Activated CD8-positive, alpha-beta memory T cell treated with anti-CD3 and anti-CD28 coated beads, Interleukin-2, amount 10 ng/mL, durations not matched to agents 7 days and 5 days (primary cell): ENCODE data around the gene SLC19A2. TPM values are rescaled to one million over a fixed set of nuclear protein-coding genes. Genes with fewer than 3 reads are reported as not detected.
"Not testable (repeated sequence)": the region's sequence is repeated elsewhere in the genome, so short reads cannot be mapped to it uniquely, and the experiment has no call there.

ENCODE experiments used
- ATAC-seq: fragments of 150-1000 bp; cut with Tn5 transposase; one replicate; pipeline ENCODE4 v1.10.0; 2021; ENCODE audit warnings: moderate library complexity
- CTCF ChIA-PET: fragments of 350-600 bp; sonication (Branson Sonifier 250); formaldehyde crosslinking; loops from one replicate; lab custom pipeline; 2021; ENCODE audit warnings: antibody characterized with exemption; lab: Charles Lee
- DNase-seq: peaks from one replicate; pipeline ENCODE4 v3.0.0-alpha.2; 2020
- H3K27ac Mint-ChIP-seq: one replicate; pipeline ENCODE4 v1.8.0; 2021; ENCODE audit warnings: mild to moderate bottlenecking, mixed read lengths
- H3K27me3 Mint-ChIP-seq: one replicate; pipeline ENCODE4 v1.8.0; 2021; ENCODE audit warnings: mixed read lengths
- H3K36me3 Mint-ChIP-seq: one replicate; pipeline ENCODE4 v1.8.0; 2021; ENCODE audit warnings: mild to moderate bottlenecking, mixed read lengths
- H3K4me1 Mint-ChIP-seq: one replicate; pipeline ENCODE4 v1.8.0; 2021; ENCODE audit warnings: mixed read lengths
- H3K4me3 Mint-ChIP-seq: one replicate; pipeline ENCODE4 v1.8.0; 2021; ENCODE audit warnings: mild to moderate bottlenecking, moderate library complexity, mixed read lengths
- H3K9me3 Mint-ChIP-seq: one replicate; pipeline ENCODE4 v1.8.0; 2022; ENCODE audit warnings: low read depth, mixed read lengths
- total RNA-seq, 2 experiments: library from RNA; stranded (reverse); gene quantifications; one replicate each; pipeline ENCODE4 v1.2.3, GENCODE V29; 2021

SLC19A2 gene
- 1 to 10 TPM; 5.0 to 7.8 TPM for total RNA-seq

DNA sequence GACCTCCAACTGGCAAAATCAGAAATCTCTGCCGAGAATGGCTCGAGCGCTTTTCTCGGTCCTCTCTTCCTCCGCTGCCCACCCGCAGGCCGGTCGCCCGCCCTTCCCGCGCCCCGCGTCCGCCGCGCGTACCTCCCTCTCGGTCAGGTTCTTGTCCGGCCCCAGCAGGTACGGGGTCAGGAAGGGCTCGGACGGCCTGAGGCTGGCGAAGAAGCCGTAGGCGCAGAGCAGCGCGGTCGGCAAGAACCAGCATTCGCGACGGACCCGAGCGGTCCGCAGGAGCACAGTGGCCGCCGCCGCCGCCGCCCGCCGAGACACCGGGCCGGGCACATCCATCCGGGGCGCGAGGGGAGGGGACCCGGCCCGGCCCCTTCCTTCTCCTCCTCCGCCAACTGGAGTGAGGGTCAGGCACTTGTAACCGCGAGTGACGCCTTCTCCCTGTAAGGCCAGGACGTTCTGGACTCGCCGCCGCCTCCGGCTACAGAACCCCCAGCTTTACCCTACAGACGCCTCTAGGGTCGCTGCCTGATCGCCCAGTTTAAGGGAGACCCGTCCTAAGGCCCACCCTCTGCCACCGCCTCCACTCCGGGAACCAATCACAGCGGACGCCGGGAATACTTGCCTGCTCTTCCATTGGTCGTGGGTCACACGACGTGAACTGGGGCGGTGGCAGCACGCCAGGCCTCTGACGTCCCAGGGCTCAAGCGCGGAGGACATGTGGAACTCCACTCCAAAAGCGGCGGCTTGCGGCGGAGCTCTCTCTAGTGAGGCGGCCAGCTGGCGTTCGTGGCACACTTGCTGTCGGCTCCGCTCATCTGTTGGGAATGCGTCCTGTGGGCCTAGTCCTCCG lies at the start of gene SLC19A2:
TSS of gene SLC19A2 (minus strand) at position 514 of the 850 bp plus-strand sequence. CDS start at position 336, 178 bp downstream.
- no peaks in the 10 kb centered on the region for H3K9me3 Mint-ChIP-seq
- H3K36me3 Mint-ChIP-seq = peaks cover 4% of the 10 kb centered on the region
- ATAC-seq = peak; percentile 99
- peak; percentile 97 for DNase-seq
- peak within 1 kb of the TSS; percentile 79 for H3K27ac Mint-ChIP-seq
- no peaks in the 10 kb centered on the region for H3K27me3 Mint-ChIP-seq
- H3K4me3 Mint-ChIP-seq = peak within 1 kb of the TSS; percentile 85
- H3K4me1 Mint-ChIP-seq = peaks cover 45% of the 10 kb centered on the region
- CTCF ChIA-PET = interaction anchor here (1.1 to 1.6 kb wide), 2 partner anchors 60 to 882 kb away, joined by 3 read pairs; no protein-coding TSS in a partner anchor

DNA sequence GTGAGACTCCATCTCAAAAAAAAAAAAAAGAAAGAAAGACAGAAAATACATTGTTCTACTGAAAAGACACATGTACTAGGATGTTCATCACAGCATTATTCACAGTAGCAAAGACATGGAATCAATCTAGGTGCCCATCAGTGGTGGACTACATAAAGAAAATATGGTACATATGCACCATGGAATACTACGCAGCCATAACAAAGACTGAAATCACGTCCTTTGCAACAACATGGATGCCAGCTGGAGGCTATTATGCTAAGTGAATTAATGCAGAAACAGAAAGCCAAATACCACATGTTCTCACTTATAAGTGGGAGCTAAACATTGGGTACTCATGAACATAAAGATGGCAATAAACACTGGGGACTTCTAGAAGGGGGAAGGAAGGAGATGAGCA lies 48.9 kb upstream of the SLC19A2 start:
- Mint-ChIP-seq H3K27me3 (no peaks in the 10 kb centered on the region), H3K4me3 (no peak overlapping the region), H3K36me3 (peaks cover 2% of the 10 kb centered on the region), H3K4me1 (no peaks in the 10 kb centered on the region), H3K9me3 (no peaks in the 10 kb centered on the region), H3K27ac (no peak overlapping the region)
- DNase-seq (no peak), ATAC-seq (no peak)
- CTCF ChIA-PET = no interaction called here

- H3K4me1 Mint-ChIP-seq, H3K27ac Mint-ChIP-seq, DNase-seq, ATAC-seq, H3K36me3 Mint-ChIP-seq, H3K27me3 Mint-ChIP-seq, H3K4me3 Mint-ChIP-seq, H3K9me3 Mint-ChIP-seq, CTCF ChIA-PET: not testable (repeated sequence)
Observed at GRCh38 chr1:169533528-169534190, 47.9 kb upstream of the SLC19A2 start.

GRCh38 chr1:169530448-169530847 lies 44.7 kb upstream of the SLC19A2 start:
- Mint-ChIP-seq H3K9me3 (no peaks in the 10 kb centered on the region), H3K36me3 (peaks cover 2% of the 10 kb centered on the region), H3K4me1 (peaks cover 12% of the 10 kb centered on the region), H3K4me3 (no peak overlapping the region), H3K27me3 (no peaks in the 10 kb centered on the region), H3K27ac (no peak overlapping the region)
- DNase-seq = no peak
- CTCF ChIA-PET = interaction anchor here (1.4 kb wide), 1 partner anchor 15 kb away, joined by 4 read pairs; no protein-coding TSS in a partner anchor
- no peak for ATAC-seq

DNA sequence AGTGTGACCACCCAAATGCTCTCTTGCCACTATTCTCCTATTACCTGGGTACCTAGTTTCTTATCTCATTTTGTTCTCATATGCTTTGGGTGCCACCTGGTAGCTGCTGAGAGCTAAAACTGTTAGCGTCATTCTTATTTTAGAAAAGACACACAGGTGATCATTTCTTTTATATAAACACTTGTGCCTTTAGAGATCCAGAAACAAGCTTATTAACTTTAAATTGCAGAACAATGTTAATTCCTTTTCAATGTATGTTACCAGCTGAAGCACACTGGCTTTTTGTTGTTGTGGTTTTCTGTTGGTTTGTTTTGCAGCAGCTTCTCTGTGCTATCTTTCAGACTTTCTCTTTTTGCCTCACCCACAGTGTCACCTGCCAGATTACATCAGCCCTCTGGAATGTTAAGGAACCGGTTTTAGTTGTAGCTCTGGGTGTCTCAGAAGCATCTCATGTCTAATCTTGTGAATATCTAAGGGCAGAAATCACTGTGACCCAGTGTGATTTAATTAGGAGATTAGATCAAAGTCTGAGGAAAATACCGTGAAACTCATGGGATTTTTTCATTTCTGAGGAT lies 43.4 kb upstream of the SLC19A2 start:
- no peaks in the 10 kb centered on the region for H3K27me3 Mint-ChIP-seq
- H3K27ac Mint-ChIP-seq = no peak overlapping the region
- DNase-seq (no peak), ATAC-seq (no peak)
- H3K36me3 Mint-ChIP-seq = no peaks in the 10 kb centered on the region
- CTCF ChIA-PET = no interaction called here
- H3K9me3 Mint-ChIP-seq = no peaks in the 10 kb centered on the region
- no peak overlapping the region for H3K4me3 Mint-ChIP-seq
- H3K4me1 Mint-ChIP-seq = peaks cover 12% of the 10 kb centered on the region

DNA sequence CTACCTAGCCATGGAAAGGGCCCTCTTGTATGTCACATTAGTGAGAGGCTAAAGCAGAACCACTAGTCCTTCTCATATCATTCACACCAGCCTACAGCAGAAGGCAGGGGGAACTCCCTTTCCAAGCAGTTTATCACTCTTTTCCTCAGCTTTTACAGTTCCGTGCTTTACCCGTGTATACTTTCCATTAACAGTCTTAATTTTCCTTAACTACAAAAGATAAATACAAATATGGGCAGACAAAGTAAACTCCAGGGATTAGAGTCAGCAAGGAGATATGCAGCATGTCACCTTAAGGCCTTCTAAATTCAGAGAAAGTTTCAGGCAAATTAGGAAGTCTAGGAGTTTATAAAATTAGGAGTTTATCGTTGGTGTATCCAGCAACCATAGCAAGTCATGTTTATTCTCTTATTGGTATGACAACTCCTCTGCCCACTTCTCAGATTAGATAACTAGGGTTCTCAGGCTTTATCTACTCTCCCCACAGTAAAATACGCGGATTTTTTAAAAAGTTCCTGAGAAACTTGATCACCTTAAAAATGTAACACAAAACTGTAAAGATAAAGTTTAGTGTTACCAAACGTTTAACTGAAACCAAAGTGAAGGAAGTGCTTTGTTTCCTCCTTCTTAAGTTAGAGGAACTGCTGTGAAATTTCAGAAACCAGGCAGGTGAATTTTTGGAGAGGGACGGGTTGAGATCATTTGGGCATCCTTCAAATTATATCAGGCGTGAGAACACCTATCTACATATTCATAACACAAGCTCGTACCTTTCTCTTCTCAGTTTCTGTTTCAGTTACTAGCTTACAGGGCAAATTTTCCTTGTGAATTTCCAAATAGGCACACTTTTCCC lies 42.7 kb upstream of the SLC19A2 start:
- DNase-seq (no peak), ATAC-seq (no peak)
- CTCF ChIA-PET = no interaction called here
- no peak overlapping the region for H3K27ac Mint-ChIP-seq
- no peaks in the 10 kb centered on the region for H3K9me3 Mint-ChIP-seq
- no peaks in the 10 kb centered on the region for H3K36me3 Mint-ChIP-seq
- H3K4me3 Mint-ChIP-seq = no peak overlapping the region
- H3K27me3 Mint-ChIP-seq = no peaks in the 10 kb centered on the region
- H3K4me1 Mint-ChIP-seq = peaks cover 12% of the 10 kb centered on the region

DNA sequence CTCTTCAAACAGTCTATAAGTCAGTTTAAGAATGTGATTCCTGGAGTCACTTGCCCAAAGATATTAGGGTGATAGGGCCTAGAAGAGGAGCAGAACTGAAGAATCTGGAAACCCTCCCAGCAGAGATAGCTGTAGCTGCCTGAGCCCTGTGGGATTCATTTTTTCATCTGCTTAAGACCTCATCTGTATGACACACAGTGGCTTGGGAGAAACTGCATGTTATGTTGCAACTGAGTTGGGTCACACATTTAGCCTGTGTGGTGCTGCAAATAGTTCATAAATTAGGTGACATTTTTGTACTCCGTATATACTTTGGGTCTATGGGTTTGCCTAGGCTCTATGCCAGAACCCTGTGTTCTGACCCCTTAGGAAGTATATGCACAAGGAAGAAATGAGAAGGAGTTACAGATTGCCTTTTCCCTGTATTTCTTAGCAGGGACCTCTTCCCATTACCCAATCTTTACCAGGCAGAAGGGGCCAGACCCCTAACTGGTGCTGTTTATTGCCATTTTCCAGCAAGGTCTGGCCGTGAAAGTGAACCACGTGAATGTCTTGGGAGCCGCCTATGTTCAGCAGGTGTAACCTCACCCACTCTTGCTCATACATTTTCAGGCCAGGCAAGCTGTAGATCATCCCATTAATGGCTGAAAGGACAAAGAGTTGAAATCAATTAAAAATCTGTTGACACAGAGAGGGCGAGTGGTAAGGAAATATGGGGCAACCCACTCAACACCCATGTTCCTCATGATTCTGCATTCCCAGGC lies 41.9 kb upstream of the SLC19A2 start:
- ATAC-seq (no peak), DNase-seq (no peak)
- CTCF ChIA-PET = no interaction called here
- Mint-ChIP-seq H3K4me1 (peaks cover 12% of the 10 kb centered on the region), H3K4me3 (no peak overlapping the region), H3K36me3 (no peaks in the 10 kb centered on the region), H3K9me3 (no peaks in the 10 kb centered on the region), H3K27ac (no peak overlapping the region), H3K27me3 (no peaks in the 10 kb centered on the region)

GRCh38 chr1:169527001-169527400 lies 41.3 kb upstream of the SLC19A2 start:
- H3K36me3 Mint-ChIP-seq = peaks cover under 1% of the 10 kb centered on the region
- no peak overlapping the region for H3K27ac Mint-ChIP-seq
- H3K27me3 Mint-ChIP-seq = no peaks in the 10 kb centered on the region
- peaks cover 12% of the 10 kb centered on the region for H3K4me1 Mint-ChIP-seq
- no peaks in the 10 kb centered on the region for H3K9me3 Mint-ChIP-seq
- no peak for DNase-seq
- no peak for ATAC-seq
- CTCF ChIA-PET = no interaction called here
- no peak overlapping the region for H3K4me3 Mint-ChIP-seq

DNA sequence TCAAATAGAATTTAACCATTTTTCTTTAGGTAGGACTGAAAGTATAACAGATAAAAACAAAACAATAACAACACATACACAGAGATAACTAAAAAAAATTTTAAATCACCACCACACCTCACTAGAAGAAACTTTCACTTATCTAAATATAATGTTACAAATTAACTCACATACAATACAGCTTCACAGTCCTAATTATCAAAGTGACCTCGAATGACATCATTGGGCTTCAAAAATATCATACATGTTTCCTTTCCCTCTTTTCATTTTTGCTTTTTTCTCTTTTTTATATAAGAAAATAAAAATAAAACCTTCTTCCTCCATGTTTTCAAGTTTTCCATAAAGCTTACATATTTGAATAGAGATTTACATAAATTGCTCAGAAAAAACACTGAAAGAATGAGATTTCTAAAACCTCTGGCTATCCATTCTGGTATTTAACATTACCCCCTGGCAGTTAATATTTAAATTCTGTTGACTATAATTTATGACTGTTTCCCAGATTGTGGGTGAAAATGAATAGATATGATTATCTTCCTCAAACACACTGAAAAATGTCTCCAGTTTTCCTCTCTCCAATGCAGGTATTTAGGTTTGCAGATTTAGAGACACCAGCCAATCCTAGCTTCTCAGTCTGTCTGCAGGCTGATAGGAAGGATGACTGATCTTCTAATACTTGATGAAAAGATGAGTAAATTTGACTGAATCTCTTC lies 40.5 kb upstream of the SLC19A2 start:
- CTCF ChIA-PET = no interaction called here
- no peak for DNase-seq
- peaks cover 12% of the 10 kb centered on the region for H3K4me1 Mint-ChIP-seq
- H3K27me3 Mint-ChIP-seq = no peaks in the 10 kb centered on the region
- H3K9me3 Mint-ChIP-seq = no peaks in the 10 kb centered on the region
- H3K27ac Mint-ChIP-seq = no peak overlapping the region
- ATAC-seq = no peak
- no peak overlapping the region for H3K4me3 Mint-ChIP-seq
- peaks cover 3% of the 10 kb centered on the region for H3K36me3 Mint-ChIP-seq

GRCh38 chr1:169525391-169525790 lies 39.6 kb upstream of the SLC19A2 start:
- CTCF ChIA-PET = no interaction called here
- H3K4me1 Mint-ChIP-seq = peaks cover 12% of the 10 kb centered on the region
- peaks cover 3% of the 10 kb centered on the region for H3K36me3 Mint-ChIP-seq
- no peak overlapping the region for H3K4me3 Mint-ChIP-seq
- DNase-seq (no peak), ATAC-seq (no peak)
- no peak overlapping the region for H3K27ac Mint-ChIP-seq
- no peaks in the 10 kb centered on the region for H3K27me3 Mint-ChIP-seq
- H3K9me3 Mint-ChIP-seq = no peaks in the 10 kb centered on the region

- Mint-ChIP-seq H3K4me1 (peaks cover 7% of the 10 kb centered on the region), H3K27ac (no peak overlapping the region), H3K27me3 (no peaks in the 10 kb centered on the region), H3K9me3 (no peaks in the 10 kb centered on the region), H3K36me3 (peaks cover 3% of the 10 kb centered on the region), H3K4me3 (no peak overlapping the region)
- ATAC-seq = no peak
- no peak for DNase-seq
- CTCF ChIA-PET = no interaction called here
Observed at GRCh38 chr1:169523904-169524303, 38.2 kb upstream of the SLC19A2 start.

- DNase-seq (no peak), ATAC-seq (no peak)
- CTCF ChIA-PET = no interaction called here
- H3K9me3 Mint-ChIP-seq = no peaks in the 10 kb centered on the region
- no peaks in the 10 kb centered on the region for H3K27me3 Mint-ChIP-seq
- H3K36me3 Mint-ChIP-seq = peaks cover 4% of the 10 kb centered on the region
- H3K4me1 Mint-ChIP-seq = no peaks in the 10 kb centered on the region
- H3K27ac Mint-ChIP-seq = no peak overlapping the region
- no peak overlapping the region for H3K4me3 Mint-ChIP-seq
Observed at GRCh38 chr1:169521226-169521625, 35.5 kb upstream of the SLC19A2 start.
